Neural progenitor cell (in vitro differentiated cells): ENCODE data around the gene UQCC3. TPM values are rescaled to one million over a fixed set of nuclear protein-coding genes. Genes with fewer than 3 reads are reported as not detected.

Experiments
- DNase-seq: peaks from one replicate; pipeline ENCODE4 v3.0.0-alpha.2; 2016; ENCODE audit warnings: low spot score
- H2AFZ ChIP-seq: fragments of 200-600 bp; sonication (generic); replicated peaks from 2 replicates; pipeline ENCODE4 v1.6.1; 2016; ENCODE audit warnings: antibody characterized with exemption
- H3F3A ChIP-seq: fragments of 200-600 bp; sonication (generic); 2 replicates; pipeline ENCODE4 v1.6.1; 2016; ENCODE audit warnings: antibody characterized with exemption, low read depth
- H3K27ac ChIP-seq: fragments of 200-600 bp; sonication (generic); 2 replicates; pipeline ENCODE4 v1.5.1; 2016; ENCODE audit warnings: mild to moderate bottlenecking
- H3K27me3 ChIP-seq: fragments of 200-600 bp; sonication (generic); 2 replicates; pipeline ENCODE4 v1.6.1; 2016; ENCODE audit warnings: mild to moderate bottlenecking, moderate library complexity
- H3K36me3 ChIP-seq: fragments of 200-600 bp; sonication (generic); 2 replicates; pipeline ENCODE4 v1.5.1; 2016
- H3K4me1 ChIP-seq: fragments of 200-600 bp; sonication (generic); 2 replicates; pipeline ENCODE4 v1.6.1; 2016; ENCODE audit warnings: mixed run types
- H3K4me2 ChIP-seq: fragments of 200-600 bp; sonication (generic); 2 replicates; pipeline ENCODE4 v1.6.1; 2016
- H3K4me3 ChIP-seq: fragments of 200-600 bp; sonication (generic); 2 replicates; pipeline ENCODE4 v1.5.1; 2016
- H3K79me2 ChIP-seq: fragments of 200-600 bp; sonication (generic); 2 replicates; pipeline ENCODE4 v1.6.1; 2016; ENCODE audit warnings: low read depth
- H3K9ac ChIP-seq: fragments of 200-600 bp; sonication (generic); 2 replicates; pipeline ENCODE4 v1.6.1; 2016
- H3K9me3 ChIP-seq: fragments of 200-600 bp; sonication (generic); 2 replicates; pipeline ENCODE4 v1.5.1; 2016; ENCODE audit warnings: low read depth
- H4K20me1 ChIP-seq: fragments of 200-600 bp; sonication (generic); 2 replicates; pipeline ENCODE4 v1.6.1; 2016; ENCODE audit warnings: low read depth
- H3K27ac Mint-ChIP-seq: 3 replicates; pipeline ENCODE4 v1.8.0; 2021; ENCODE audit warnings: mixed read lengths
- H3K27me3 Mint-ChIP-seq: 2 replicates; pipeline ENCODE4 v1.8.0; 2022; ENCODE audit warnings: low read depth, mild to moderate bottlenecking, inconsistent platforms, moderate library complexity, mixed read lengths; ENCODE audit not compliant: insufficient read depth
- H3K36me3 Mint-ChIP-seq: 3 replicates; pipeline ENCODE4 v1.8.0; 2021; ENCODE audit warnings: mixed read lengths
- H3K4me1 Mint-ChIP-seq: 3 replicates; pipeline ENCODE4 v1.8.0; 2021; ENCODE audit warnings: mixed read lengths
- H3K4me3 Mint-ChIP-seq: 3 replicates; pipeline ENCODE4 v1.8.0; 2021; ENCODE audit warnings: mild to moderate bottlenecking, moderate library complexity, mixed read lengths
- H3K9me3 Mint-ChIP-seq: 3 replicates; pipeline ENCODE4 v1.8.0; 2020; ENCODE audit warnings: mixed read lengths
- CTCF ChIP-seq: fragments of 200-600 bp; sonication (generic); IDR thresholded peaks from 2 replicates; pipeline ENCODE4 v1.5.1; 2017; ENCODE audit warnings: antibody characterized with exemption, mild to moderate bottlenecking
- EZH2 ChIP-seq: fragments of 200-600 bp; sonication (generic); IDR thresholded peaks from 2 replicates; pipeline ENCODE4 v1.6.1; 2017; ENCODE audit warnings: antibody characterized with exemption, mild to moderate bottlenecking, moderate library complexity
- EZH2phosphoT487 ChIP-seq: fragments of 200-600 bp; sonication (generic); IDR thresholded peaks from 2 replicates; pipeline ENCODE4 v1.6.1; 2017; ENCODE audit warnings: antibody characterized with exemption
- small RNA-seq: library from RNA; depleted of rRNA; stranded (forward); fragments of <200 nt; gene quantifications from one replicate; pipeline ENCODE3, GENCODE V24; 2015
- total RNA-seq: library from RNA; depleted of rRNA; stranded (reverse); fragments of >200 nt; gene quantifications from 2 replicates; pipeline ENCODE4 v1.2.3, GENCODE V29; 2015; ENCODE audit warnings: low replicate concordance

The UQCC3 gene
- total RNA-seq, 1 donor from 2014 or later = 5.7 TPM

GRCh38 chr11:62719302-62719978 is 48.0 kb downstream of the UQCC3 start:
- H3K36me3 Mint-ChIP-seq = peaks cover 74% of the 10 kb centered on the region
- no peaks in the 10 kb centered on the region for H3K9me3 ChIP-seq
- H3F3A ChIP-seq = peaks cover 79% of the 10 kb centered on the region
- H3K4me2 ChIP-seq = no peak overlapping the region
- H3K27ac ChIP-seq = no peak overlapping the region
- no peak overlapping the region for H3K9ac ChIP-seq
- no peak overlapping the region for H2AFZ ChIP-seq
- no peak overlapping the region for H3K4me3 ChIP-seq
- peaks cover 24% of the 10 kb centered on the region for H3K4me1 Mint-ChIP-seq
- peaks cover 81% of the 10 kb centered on the region for H3K79me2 ChIP-seq
- peaks cover 1% of the 10 kb centered on the region for H3K4me1 ChIP-seq
- H3K27me3 Mint-ChIP-seq = peaks cover 5% of the 10 kb centered on the region
- peak overlapping the region; percentile 17 for H3K4me3 Mint-ChIP-seq
- H3K9me3 Mint-ChIP-seq = no peaks in the 10 kb centered on the region
- no peak overlapping the region for H3K27ac Mint-ChIP-seq
- H3K36me3 ChIP-seq = peaks cover 58% of the 10 kb centered on the region
- H3K27me3 ChIP-seq = no peaks in the 10 kb centered on the region
- no peak for TF ChIP-seq EZH2
- TF ChIP-seq EZH2phosphoT487 = no peak
- no peak for TF ChIP-seq CTCF
- no peak for DNase-seq
- H4K20me1 ChIP-seq = peaks cover 37% of the 10 kb centered on the region

GRCh38 chr11:62721994-62722393 is 50.5 kb downstream of the UQCC3 start:
- Mint-ChIP-seq H3K27me3 (peaks cover 7% of the 10 kb centered on the region), H3K36me3 (peaks cover 64% of the 10 kb centered on the region), H3K4me3 (peak overlapping the region; percentile 52), H3K27ac (no peak overlapping the region), H3K9me3 (no peaks in the 10 kb centered on the region), H3K4me1 (peaks cover 41% of the 10 kb centered on the region)
- Histone ChIP-seq H3K27ac (peak overlapping the region; percentile 13), H3K9me3 (no peaks in the 10 kb centered on the region), H3K36me3 (peaks cover 42% of the 10 kb centered on the region), H3K4me3 (no peak overlapping the region), H3K79me2 (peaks cover 96% of the 10 kb centered on the region), H3K4me1 (peaks cover 11% of the 10 kb centered on the region), H2AFZ (no peak overlapping the region), H3K9ac (no peak overlapping the region), H3K4me2 (no peak overlapping the region), H3K27me3 (no peaks in the 10 kb centered on the region), H3F3A (peaks cover 74% of the 10 kb centered on the region), H4K20me1 (peaks cover 56% of the 10 kb centered on the region)
- peak; percentile 51 for DNase-seq
- TF ChIP-seq EZH2phosphoT487 = no peak
- TF ChIP-seq CTCF = peak; percentile 29

Small RNA genes within 50 kb of the gene (small RNA-seq; reads per million reads assigned to genes)
- gene SNORA57 = not detected

Other genes starting within 250 kb of the UQCC3 start
- gene AHNAK, start 124.9 kb upstream of the UQCC3 start, total RNA-seq = 14.9 and 15.0 TPM in 2 replicates
- gene EEF1G, start 97.8 kb upstream of the UQCC3 start, total RNA-seq = 2,358 and 3,183 TPM in 2 replicates
- gene TUT1, start 80.2 kb upstream of the UQCC3 start, total RNA-seq = 4.8 and 23.1 TPM in 2 replicates
- gene MTA2, start 69.8 kb upstream of the UQCC3 start, total RNA-seq = 108 and 135 TPM in 2 replicates
- 4.0 and 26.6 TPM in 2 replicates for gene EML3, start 58.9 kb upstream of the UQCC3 start, total RNA-seq
- gene ROM1, start 58.4 kb upstream of the UQCC3 start, total RNA-seq = 2.2 TPM in 1 of 2 replicates, not detected in the other
- gene B3GAT3, start 49.7 kb upstream of the UQCC3 start, total RNA-seq = 21.2 and 44.0 TPM in 2 replicates
- gene GANAB, start 25.1 kb upstream of the UQCC3 start, total RNA-seq = 202 and 292 TPM in 2 replicates
- 7.8 and 21.3 TPM in 2 replicates for gene INTS5, start 18.4 kb upstream of the UQCC3 start, total RNA-seq
- gene C11orf98, start 6.5 kb upstream of the UQCC3 start, total RNA-seq = 51.5 and 73.3 TPM in 2 replicates
- 4.3 and 6.7 TPM in 2 replicates for gene CSKMT, start 6.4 kb upstream of the UQCC3 start, total RNA-seq
- 3.4 and 4.0 TPM in 2 replicates for gene LBHD1, start 594 bp downstream of the UQCC3 start, total RNA-seq
- 60.7 and 129 TPM in 2 replicates for gene UBXN1, start 7.4 kb downstream of the UQCC3 start, total RNA-seq
- gene LRRN4CL, start 17.9 kb downstream of the UQCC3 start, total RNA-seq = 0.40 TPM in 1 of 2 replicates, not detected in the other
- 34.6 and 63.1 TPM in 2 replicates for gene BSCL2, start 35.8 kb downstream of the UQCC3 start, total RNA-seq
- 2.0 TPM in 1 of 2 replicates, not detected in the other for gene GNG3, start 36.0 kb downstream of the UQCC3 start, total RNA-seq
- 30.9 and 32.5 TPM in 2 replicates for gene HNRNPUL2, start 55.8 kb downstream of the UQCC3 start, total RNA-seq
- gene TTC9C, start 56.8 kb downstream of the UQCC3 start, total RNA-seq = 55.7 and 78.4 TPM in 2 replicates
- gene ZBTB3, start 82.5 kb downstream of the UQCC3 start, total RNA-seq = 9.2 and 22.8 TPM in 2 replicates
- gene POLR2G, start 89.9 kb downstream of the UQCC3 start, total RNA-seq = 88.7 and 117 TPM in 2 replicates
- 28.9 and 39.9 TPM in 2 replicates for gene TAF6L, start 99.7 kb downstream of the UQCC3 start, total RNA-seq
- gene TMEM179B, start 115.7 kb downstream of the UQCC3 start, total RNA-seq = 24.5 and 40.4 TPM in 2 replicates
- gene TMEM223, start 120.3 kb downstream of the UQCC3 start, total RNA-seq = 9.9 and 38.9 TPM in 2 replicates
- gene NXF1, start 133.8 kb downstream of the UQCC3 start, total RNA-seq = 23.6 and 36.5 TPM in 2 replicates
- 30.2 and 32.9 TPM in 2 replicates for gene STX5, start 160.4 kb downstream of the UQCC3 start, total RNA-seq
- gene TEX54, start 161.2 kb downstream of the UQCC3 start, total RNA-seq = not detected in 2 replicates
- 40.0 and 47.4 TPM in 2 replicates for gene WDR74, start 167.9 kb downstream of the UQCC3 start, total RNA-seq
- 99.8 and 130 TPM in 2 replicates for gene SLC3A2, start 209.2 kb downstream of the UQCC3 start, total RNA-seq
- not detected in 2 replicates for gene CHRM1, start 249.7 kb downstream of the UQCC3 start, total RNA-seq